HepG2 (cell line): ENCODE results near the gene OSM. TPM values are rescaled to one million over a fixed set of nuclear protein-coding genes. Genes with fewer than 3 reads are reported as not detected.

ENCODE experiments used
- ATAC-seq: fragments of 200-7000 bp; cut with Tn5 transposase; 3 replicates; pipeline ENCODE4 v1.9.1; 2020; ENCODE audit warnings: mild to moderate bottlenecking, moderate library complexity
- BruUV-seq: library from RNA; stranded (reverse); fragments of 400-500 nt; replicated peaks from 2 replicates; lab custom pipeline; 2021; lab: Mats Ljungman, UMichigan
- CTCF ChIA-PET: fragments of 300-600 bp; formaldehyde crosslinking; extraction: SDS; loops from one replicate; lab custom pipeline; 2021; ENCODE audit warnings: low total read pairs, inconsistent platforms, low intra/inter-chr PET ratio; lab: Yijun Ruan, JAX
- POLR2A ChIA-PET: fragments of 350-600 bp; sonication (Branson Sonifier 250); formaldehyde crosslinking; loops from one replicate; lab custom pipeline; 2020; ENCODE audit warnings: antibody characterized with exemption, inconsistent platforms; lab: Yijun Ruan, JAX
- DNase-seq: peaks from one replicate; pipeline ENCODE4 v3.0.0-alpha.2; 2015; ENCODE audit warnings: low spot score
- FAIRE-seq: peaks from 3 replicates; lab custom pipeline; 2011; peaks lifted over from hg19 to GRCh38; lab: Jason Lieb, UNC
- H2AFZ ChIP-seq: one replicate; pipeline ENCODE4 v1.6.1; 2011; ENCODE audit warnings: low read length, inconsistent platforms
- H3K27ac ChIP-seq: fragments of 300-600 bp; 3 replicates; pipeline ENCODE4 v1.8.0; 2011; ENCODE audit warnings: mixed run types, mild to moderate bottlenecking, mixed read lengths, low read length, inconsistent platforms; ENCODE audit not compliant: insufficient read depth; ENCODE audit errors: extremely low read length
- H3K27me3 ChIP-seq, 2 experiments: fragments of 200-600 bp in 1 of 2; 2 replicates in 1 of 2; 3 replicates in 1 of 2; pipeline versions ENCODE4 v1.6.0 to v1.8.0; 2011; ENCODE audit warnings: low read length in 2 of 2, mild to moderate bottlenecking in 2 of 2, moderate library complexity in 2 of 2, inconsistent platforms in 1 of 2; ENCODE audit not compliant: insufficient read depth in 2 of 2, control insufficient read depth in 1 of 2
- H3K36me3 ChIP-seq, 2 experiments: fragments of 200-600 bp in 1 of 2; replicated peaks in 1 of 2; 2 replicates in 1 of 2; 3 replicates in 1 of 2; pipeline versions ENCODE4 v1.5.1 to v1.8.0; 2011; ENCODE audit warnings: low read length in 2 of 2, inconsistent platforms in 1 of 2; ENCODE audit not compliant: insufficient read depth in 2 of 2, control insufficient read depth in 1 of 2
- H3K4me1 ChIP-seq: 2 replicates; pipeline ENCODE4 v1.5.1; 2012; ENCODE audit warnings: low read length, inconsistent platforms; ENCODE audit not compliant: insufficient read depth
- H3K4me2 ChIP-seq: 2 replicates; pipeline ENCODE4 v1.6.0; 2011; ENCODE audit warnings: low read depth, low read length, inconsistent platforms
- H3K4me3 ChIP-seq, 3 experiments: fragments of 200-600 bp in 1 of 3; sonication (generic), shearing (Covaris generic) in 1 of 3; replicated peaks in 1 of 3; 2 replicates each; pipeline ENCODE4 v1.5.1; 2011 to 2016; ENCODE audit warnings: low read length in 3 of 3, inconsistent platforms in 2 of 3, low read depth in 2 of 3, mild to moderate bottlenecking in 2 of 3, control low read depth in 1 of 3, mixed read lengths in 1 of 3; ENCODE audit not compliant: insufficient read depth in 1 of 3
- H3K79me2 ChIP-seq: one replicate; pipeline ENCODE4 v1.6.1; 2011; ENCODE audit warnings: low read length, inconsistent platforms; ENCODE audit not compliant: insufficient read depth
- H3K9ac ChIP-seq: 2 replicates; pipeline ENCODE4 v1.6.0; 2011; ENCODE audit warnings: mild to moderate bottlenecking, low read depth, low read length, inconsistent platforms; ENCODE audit not compliant: insufficient read depth
- H3K9me3 ChIP-seq: 2 replicates; pipeline ENCODE4 v1.5.1; 2012; ENCODE audit warnings: mild to moderate bottlenecking, low read length
- H4K20me1 ChIP-seq: 2 replicates; pipeline ENCODE4 v1.6.0; 2011; ENCODE audit warnings: inconsistent platforms, mild to moderate bottlenecking, low read length, moderate library complexity; ENCODE audit not compliant: insufficient read depth
- EZH2 ChIP-seq: conservative IDR thresholded peaks from 2 replicates; pipeline ENCODE4 v1.6.1; 2012; ENCODE audit warnings: mild to moderate bottlenecking, low read depth, low read length, moderate library complexity
- GABPA ChIP-seq, 2 experiments: IDR thresholded peaks; 2 replicates each; pipeline ENCODE4 v1.6.1; 2011 to 2016; ENCODE audit warnings: low read depth in 2 of 2, low read length in 1 of 2, missing biosample characterization in 1 of 2, missing genetic modification characterization in 1 of 2
- GZF1 ChIP-seq: sonication (generic); formaldehyde crosslinking; IDR thresholded peaks from 2 replicates; pipeline ENCODE4 v1.5.1; 2020; ENCODE audit warnings: mild to moderate bottlenecking, missing genetic modification reagents
- HNRNPLL ChIP-seq: fragments of 200-400 bp; formaldehyde crosslinking; IDR thresholded peaks from 2 replicates; pipeline ENCODE4 v1.6.1; 2017; ENCODE audit warnings: mild to moderate bottlenecking, low read depth, low read length; ENCODE audit not compliant: poor library complexity, severe bottlenecking
- HOXD1 ChIP-seq: sonication (generic); formaldehyde crosslinking; IDR thresholded peaks from 2 replicates; pipeline ENCODE4 v1.5.0; 2020; ENCODE audit warnings: missing genetic modification reagents
- IRF9 ChIP-seq: sonication (generic); formaldehyde crosslinking; IDR thresholded peaks from 2 replicates; pipeline ENCODE4 v1.8.0; 2022; ENCODE audit warnings: missing genetic modification reagents, mild to moderate bottlenecking, borderline replicate concordance
- NFKB2 ChIP-seq: sonication (generic); formaldehyde crosslinking; IDR thresholded peaks from 2 replicates; pipeline ENCODE4 v1.4.0; 2020; ENCODE audit warnings: missing genetic modification reagents, borderline replicate concordance
- NR2C2 ChIP-seq: sonication (generic); formaldehyde crosslinking; IDR thresholded peaks from 2 replicates; pipeline ENCODE4 v1.4.0; 2020; ENCODE audit warnings: missing genetic modification reagents, mild to moderate bottlenecking, moderate library complexity, borderline replicate concordance
- SRSF1 ChIP-seq: fragments of 200-400 bp; formaldehyde crosslinking; optimal IDR thresholded peaks from 2 replicates; pipeline ENCODE3; 2017; ENCODE audit warnings: mild to moderate bottlenecking, low read depth, low read length, moderate library complexity
- TAF1 ChIP-seq: sonication (generic); formaldehyde crosslinking; IDR thresholded peaks from 2 replicates; pipeline ENCODE4 v1.4.0; 2020; ENCODE audit warnings: missing genetic modification reagents
- ZNF20 ChIP-seq: sonication (generic); formaldehyde crosslinking; IDR thresholded peaks from 2 replicates; pipeline ENCODE4 v1.4.0; 2020; ENCODE audit warnings: mild to moderate bottlenecking, moderate library complexity, missing genetic modification reagents
- ZNF235 ChIP-seq: sonication (generic); formaldehyde crosslinking; IDR thresholded peaks from 2 replicates; pipeline ENCODE4 v1.8.1; 2023; ENCODE audit warnings: mild to moderate bottlenecking, missing genetic modification reagents, borderline replicate concordance
- WGBS: methylation state at CpG from one replicate; pipeline ENCODE4 v1.1.6; 2017; ENCODE audit warnings: low lambda C conversion rate; 5-methylcytosine and 5-hydroxymethylcytosine counted together
- in situ Hi-C: cut with HindIII; loops from 2 replicates; pipeline ENCODE4 v1.10.0; 2017; ENCODE audit warnings: low pct_unique_long_range_greater_than_20kb; ENCODE audit not compliant: extremely low pct_ligation_motif_present
- intact Hi-C: fragments of 100-400 bp; cut with micrococcal nuclease; formaldehyde crosslinking; loops from one replicate; pipeline ENCODE4 v1.10.0; 2022; ENCODE audit not compliant: unreplicated experiment
- polyA plus RNA-seq, 8 experiments: library from polyadenylated mRNA; depleted of rRNA in 3 of 8; stranded (reverse) in 7 of 8; unstranded in 1 of 8; fragments of >200 nt; fragmentation: Illumina TruSeq in 4 of 8; extraction: Trizol in 4 of 8; gene quantifications; 2 replicates each; pipeline versions ENCODE4 v1.2.1 to v1.2.3, GENCODE V29; 2011 to 2016; ENCODE audit warnings: low read depth in 4 of 8, missing spikeins in 1 of 8, mixed read lengths in 1 of 8; ENCODE audit not compliant: insufficient read depth in 1 of 8
- total RNA-seq, 5 experiments: library from RNA; depleted of rRNA; stranded (reverse); fragments of >200 nt; fragmentation: Illumina TruSeq; extraction: Trizol; gene quantifications; 2 replicates each; pipeline ENCODE4 v1.2.3, GENCODE V29; 2016; ENCODE audit warnings: low read depth in 1 of 5
- TF ChIP-seq, protein P1 (sequence below): sonication (generic); formaldehyde crosslinking; IDR thresholded peaks from 2 replicates; pipeline ENCODE4 v1.4.0; 2020; ENCODE audit warnings: mild to moderate bottlenecking, missing genetic modification reagents
- TF ChIP-seq, protein P2 (sequence below): sonication (generic); formaldehyde crosslinking; IDR thresholded peaks from 2 replicates; pipeline ENCODE4 v1.4.0; 2020; ENCODE audit warnings: mild to moderate bottlenecking, missing genetic modification reagents

The OSM gene
- total and polyA plus RNA-seq, 2 of the 13 experiments (the other 11 are each of a cell fraction or from before 2014, with no cell fraction given) = not detected

DNA sequence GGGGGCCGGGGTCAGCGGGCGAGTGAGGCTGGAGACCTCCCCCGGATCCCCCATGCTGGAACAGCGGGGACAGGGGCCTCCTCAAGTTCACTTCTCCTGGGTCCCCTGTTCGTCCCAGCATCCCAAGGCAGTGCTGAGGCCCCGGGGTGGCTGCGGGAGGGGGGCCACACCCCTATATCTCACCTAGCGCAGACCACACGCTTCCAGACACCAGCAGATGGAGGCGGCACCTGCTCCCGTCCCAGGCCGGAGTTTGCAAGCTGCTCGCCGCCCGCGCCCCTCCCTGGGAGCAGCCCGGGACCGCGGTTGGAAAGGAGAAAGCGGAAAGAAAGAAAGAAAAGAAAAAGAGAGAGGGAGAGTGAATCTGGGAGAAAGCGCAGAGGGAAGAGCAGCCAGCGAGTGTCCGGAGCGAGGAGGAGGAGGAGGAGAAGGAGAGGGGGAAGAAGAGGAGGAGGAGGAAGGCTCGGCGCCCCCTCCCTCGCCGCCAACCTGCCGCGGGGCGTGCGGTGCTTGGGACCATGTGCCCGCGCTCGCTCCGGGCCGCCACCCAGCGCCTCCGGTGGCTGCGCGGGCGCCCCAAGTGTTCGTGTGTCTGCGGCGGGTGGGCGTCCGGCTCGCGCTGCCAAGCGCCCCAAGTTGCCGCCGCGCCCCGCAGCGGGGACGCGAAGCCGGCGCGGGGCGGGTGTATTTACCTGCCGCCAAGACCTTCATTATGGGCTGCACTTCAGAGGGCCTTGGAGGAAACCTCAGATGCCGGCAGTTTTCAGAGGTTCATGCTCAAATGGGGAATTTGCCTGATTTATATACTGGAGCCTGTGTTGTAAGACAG lies 20.5 kb downstream of the OSM start, which contains the start of gene LIF:
Gene LIF (minus strand): TSS at position 775 of the 829 bp plus-strand sequence. CDS start 64 bp downstream, at position 711.
- DNase-seq (no peak), ATAC-seq (peak; percentile 22; the same call in 2 of the 3 replicates), FAIRE-seq (no peak)
- H3K79me2 ChIP-seq = no peaks in the 10 kb centered on the region
- peak within 1 kb of the TSS; percentile 74 for H3K4me2 ChIP-seq
- in situ Hi-C loops (no loop called here), intact Hi-C loops (no loop called here)
- no peaks in the 10 kb centered on the region for H3K9me3 ChIP-seq
- H3K9ac ChIP-seq = peak within 1 kb of the TSS; percentile 52
- H3K36me3 ChIP-seq = no peaks in the 10 kb centered on the region
- 59% methylated on average over 36 of the region's 64 CpGs for WGBS
- peak within 1 kb of the TSS; percentile 47 for H3K27ac ChIP-seq
- BruUV-seq = TSS peak; percentile 70
- H4K20me1 ChIP-seq = no peaks in the 10 kb centered on the region
- H3K4me3 ChIP-seq = peak within 1 kb of the TSS; percentile 40 to 67 (median 56)
- H3K27me3 ChIP-seq = no peaks in the 10 kb centered on the region
- CTCF ChIA-PET = no interaction called here
- peaks cover 63% of the 10 kb centered on the region for H3K4me1 ChIP-seq
- POLR2A ChIA-PET = interaction anchor here (1.0 to 1.4 kb wide), 4 partner anchors 36 to 141 kb away, joined by 3 to 4 read pairs (median 3); partner anchors contain the start of gene RNF215
- no peak within 1 kb of the TSS for H2AFZ ChIP-seq
- TF ChIP-seq GZF1 (CRISPR knock-in tag) = no peak
- 0 out of 2 replicates have a peak, but pooled peaks have one; percentile 30 for TF ChIP-seq IRF9 (CRISPR knock-in tag)
- TF ChIP-seq HOXD1 (CRISPR knock-in tag) = 0 out of 2 replicates have a peak, but pooled peaks have one; percentile 33
- TF ChIP-seq SRSF1 = no peak
- TF ChIP-seq, protein P1, sequence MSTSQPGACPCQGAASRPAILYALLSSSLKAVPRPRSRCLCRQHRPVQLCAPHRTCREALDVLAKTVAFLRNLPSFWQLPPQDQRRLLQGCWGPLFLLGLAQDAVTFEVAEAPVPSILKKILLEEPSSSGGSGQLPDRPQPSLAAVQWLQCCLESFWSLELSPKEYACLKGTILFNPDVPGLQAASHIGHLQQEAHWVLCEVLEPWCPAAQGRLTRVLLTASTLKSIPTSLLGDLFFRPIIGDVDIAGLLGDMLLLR (CRISPR knock-in tag) = no peak
- no peak for TF ChIP-seq EZH2
- peak; percentile 76; the same call in 1 of the 2 replicates for TF ChIP-seq NR2C2
- TF ChIP-seq, protein P2, sequence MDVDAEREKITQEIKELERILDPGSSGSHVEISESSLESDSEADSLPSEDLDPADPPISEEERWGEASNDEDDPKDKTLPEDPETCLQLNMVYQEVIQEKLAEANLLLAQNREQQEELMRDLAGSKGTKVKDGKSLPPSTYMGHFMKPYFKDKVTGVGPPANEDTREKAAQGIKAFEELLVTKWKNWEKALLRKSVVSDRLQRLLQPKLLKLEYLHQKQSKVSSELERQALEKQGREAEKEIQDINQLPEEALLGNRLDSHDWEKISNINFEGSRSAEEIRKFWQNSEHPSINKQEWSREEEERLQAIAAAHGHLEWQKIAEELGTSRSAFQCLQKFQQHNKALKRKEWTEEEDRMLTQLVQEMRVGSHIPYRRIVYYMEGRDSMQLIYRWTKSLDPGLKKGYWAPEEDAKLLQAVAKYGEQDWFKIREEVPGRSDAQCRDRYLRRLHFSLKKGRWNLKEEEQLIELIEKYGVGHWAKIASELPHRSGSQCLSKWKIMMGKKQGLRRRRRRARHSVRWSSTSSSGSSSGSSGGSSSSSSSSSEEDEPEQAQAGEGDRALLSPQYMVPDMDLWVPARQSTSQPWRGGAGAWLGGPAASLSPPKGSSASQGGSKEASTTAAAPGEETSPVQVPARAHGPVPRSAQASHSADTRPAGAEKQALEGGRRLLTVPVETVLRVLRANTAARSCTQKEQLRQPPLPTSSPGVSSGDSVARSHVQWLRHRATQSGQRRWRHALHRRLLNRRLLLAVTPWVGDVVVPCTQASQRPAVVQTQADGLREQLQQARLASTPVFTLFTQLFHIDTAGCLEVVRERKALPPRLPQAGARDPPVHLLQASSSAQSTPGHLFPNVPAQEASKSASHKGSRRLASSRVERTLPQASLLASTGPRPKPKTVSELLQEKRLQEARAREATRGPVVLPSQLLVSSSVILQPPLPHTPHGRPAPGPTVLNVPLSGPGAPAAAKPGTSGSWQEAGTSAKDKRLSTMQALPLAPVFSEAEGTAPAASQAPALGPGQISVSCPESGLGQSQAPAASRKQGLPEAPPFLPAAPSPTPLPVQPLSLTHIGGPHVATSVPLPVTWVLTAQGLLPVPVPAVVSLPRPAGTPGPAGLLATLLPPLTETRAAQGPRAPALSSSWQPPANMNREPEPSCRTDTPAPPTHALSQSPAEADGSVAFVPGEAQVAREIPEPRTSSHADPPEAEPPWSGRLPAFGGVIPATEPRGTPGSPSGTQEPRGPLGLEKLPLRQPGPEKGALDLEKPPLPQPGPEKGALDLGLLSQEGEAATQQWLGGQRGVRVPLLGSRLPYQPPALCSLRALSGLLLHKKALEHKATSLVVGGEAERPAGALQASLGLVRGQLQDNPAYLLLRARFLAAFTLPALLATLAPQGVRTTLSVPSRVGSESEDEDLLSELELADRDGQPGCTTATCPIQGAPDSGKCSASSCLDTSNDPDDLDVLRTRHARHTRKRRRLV = no peak
- TF ChIP-seq NFKB2 (CRISPR knock-in tag) = no peak
- TF ChIP-seq GABPA (IDR thresholded peaks at IDR 0.05; ENCODE audit: low read depth, low read length) = no peak
- TF ChIP-seq GABPA (CRISPR knock-in tag; IDR thresholded peaks at IDR 0.05; ENCODE audit: low read depth) = no peak
- TF ChIP-seq TAF1 (CRISPR knock-in tag) = peak; percentile 26; the same call in 1 of the 2 replicates
- TF ChIP-seq HNRNPLL = peak; percentile 45
- no peak for TF ChIP-seq ZNF20 (CRISPR knock-in tag)
- TF ChIP-seq ZNF235 (CRISPR knock-in tag) = no peak
